Dedifferentiated amniotic fluid mesenchymal stem cell (primary cell): Measurements from ENCODE around the gene COL4A2.

Experiments used
- DNase-seq: peaks from one replicate; pipeline ENCODE4 v3.0.0-alpha.2; 2016; ENCODE audit errors: extremely low spot score

COL4A2 gene

DNA sequence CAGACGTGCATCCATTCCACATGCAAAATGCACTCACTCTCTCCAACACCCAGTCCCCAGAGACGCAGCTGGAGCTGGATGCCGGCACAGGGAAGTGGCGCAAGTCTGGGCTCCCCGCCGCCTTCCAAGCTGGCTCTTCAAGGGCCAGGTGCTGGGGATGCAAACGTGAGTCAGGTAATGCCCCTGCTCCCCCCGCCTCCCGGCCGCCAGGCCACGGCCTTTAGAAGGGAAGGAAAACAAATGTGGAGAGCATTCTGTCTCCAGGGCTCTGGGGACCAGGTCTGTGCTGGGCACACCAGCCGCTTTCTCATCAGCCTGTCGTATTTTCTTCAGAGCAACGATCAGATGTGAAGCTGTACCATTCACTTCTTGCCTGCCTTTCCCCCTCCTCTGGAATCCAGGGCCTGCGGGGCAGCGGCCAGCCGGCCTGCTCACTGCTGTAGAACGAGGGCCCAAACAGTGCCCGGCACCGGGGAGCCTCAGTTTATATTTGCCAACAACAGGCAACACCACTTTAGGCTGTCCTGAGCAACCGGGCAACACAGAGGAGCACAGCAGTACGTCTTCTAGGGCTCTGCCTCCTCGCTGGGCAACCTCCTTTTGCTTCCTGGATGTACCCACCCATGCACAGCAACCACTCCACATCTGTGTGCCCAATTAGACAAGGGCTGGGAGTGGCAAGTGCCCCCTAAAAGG, 250.7 kb downstream of the COL4A2 start:
- DNase-seq = no peak

- DNase-seq = no peak
These were observed 252.4 kb downstream of the COL4A2 start for GRCh38 chr13:110559429-110559943.

DNA sequence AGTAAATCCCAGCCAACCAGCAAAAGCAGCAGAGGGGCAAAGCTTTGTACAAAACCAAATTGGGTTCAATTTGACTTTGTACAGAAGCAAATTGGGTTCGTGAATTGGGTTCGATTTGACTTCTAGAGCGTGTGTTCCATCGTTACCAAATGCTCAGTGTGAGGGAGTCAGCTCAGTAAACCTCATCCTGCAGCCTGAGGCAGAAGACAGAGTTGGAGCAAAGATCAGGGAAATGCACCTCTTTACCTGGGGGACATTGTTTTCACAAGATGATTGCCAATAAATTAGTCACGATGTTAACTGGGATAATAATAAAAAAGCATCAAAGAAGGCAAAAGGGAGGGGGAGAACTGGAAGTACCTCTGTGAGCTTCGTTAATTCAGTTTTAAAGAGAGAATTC, 252.9 kb downstream of the COL4A2 start:
- no peak for DNase-seq

GRCh38 chr13:110560601-110561343, 253.7 kb downstream of the COL4A2 start:
- DNase-seq = no peak

- peak; percentile 54 for DNase-seq
These were observed 254.4 kb downstream of the COL4A2 start, which contains the start of gene RAB20 for GRCh38 chr13:110561344-110562035. Gene RAB20 (minus strand): TSS chr13:110561722. CDS start chr13:110561519, 203 bp downstream.

DNA sequence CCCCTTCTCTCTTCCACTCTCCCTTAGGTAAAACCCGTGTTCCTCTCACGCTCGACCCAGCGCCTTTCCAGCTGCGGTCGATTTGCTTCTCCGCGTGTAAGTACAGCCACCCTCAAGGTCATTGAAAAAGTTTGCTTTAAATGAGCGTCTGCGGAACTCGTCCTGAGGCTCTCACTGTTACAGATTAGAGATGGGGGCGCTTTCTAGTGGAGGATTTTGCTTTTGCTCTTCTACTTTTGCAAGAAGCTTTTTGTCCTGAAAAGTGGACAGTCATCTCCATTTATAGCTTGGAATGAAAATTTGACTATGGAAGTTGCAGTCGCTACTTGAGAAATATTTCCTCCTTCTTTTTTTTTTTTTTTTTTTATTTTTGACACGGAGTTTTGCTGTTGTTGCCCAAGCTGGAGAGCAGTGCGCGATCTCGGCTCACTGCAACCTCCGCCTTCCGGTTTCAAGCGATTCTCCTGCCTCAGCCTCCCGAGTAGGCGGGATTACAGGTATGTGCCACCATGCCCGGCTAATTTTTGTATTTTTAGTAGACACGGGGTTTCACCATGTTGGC, 255.0 kb downstream of the COL4A2 start:
- DNase-seq = peak; percentile 39
